CMK (cell line): Measurements from ENCODE around the gene MINDY4.

Source experiments
- DNase-seq: peaks from one replicate; pipeline ENCODE4 v3.0.0-alpha.2; 2010; ENCODE audit warnings: low read depth

MINDY4 gene

DNA sequence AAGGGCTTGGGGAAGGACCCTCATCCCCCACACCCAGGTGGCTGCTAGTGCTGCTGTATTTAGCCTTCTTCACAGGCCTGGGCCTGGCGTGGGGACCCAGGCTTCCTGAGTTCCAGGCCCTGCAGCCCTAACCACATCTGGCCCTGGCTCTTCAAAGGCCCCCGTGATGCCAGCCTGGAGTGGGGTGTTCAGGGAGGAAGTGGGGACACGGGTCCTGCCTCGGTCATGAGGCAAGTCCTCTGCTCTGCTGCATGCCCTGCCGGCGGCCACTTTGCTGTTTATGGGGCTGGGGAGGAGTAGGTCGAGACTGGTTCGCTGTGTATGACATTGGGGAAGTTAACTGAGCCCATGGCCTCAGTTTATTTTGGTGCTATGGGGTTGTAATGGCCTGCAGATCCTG, 131.9 kb downstream of the MINDY4 start:
- DNase-seq, result no peak

GRCh38 chr7:30904561-30904960, 133.3 kb downstream of the MINDY4 start:
- DNase-seq, result no peak

- no peak for DNase-seq
Observed at GRCh38 chr7:30905078-30906012, 134.1 kb downstream of the MINDY4 start.

DNA sequence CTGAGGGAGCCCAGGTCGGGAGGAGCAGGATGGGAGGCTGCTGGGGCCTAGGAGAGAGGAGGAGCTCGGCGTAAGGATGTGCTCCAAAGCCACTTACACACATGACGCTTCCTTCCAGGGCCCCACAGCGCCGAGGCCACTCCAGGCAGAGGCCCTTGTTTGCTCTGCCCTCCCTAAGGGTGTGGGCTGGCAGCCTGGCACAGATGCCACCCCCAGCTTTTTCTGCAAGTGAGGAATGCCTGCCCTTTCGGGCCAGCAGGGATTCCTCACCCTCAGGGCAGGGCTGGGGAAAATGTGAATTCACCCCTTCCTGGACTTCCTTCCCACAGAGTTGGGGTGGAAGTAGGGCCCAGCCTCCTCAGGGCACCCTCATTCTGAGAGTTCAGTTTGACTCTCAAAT, 134.8 kb downstream of the MINDY4 start:
- no peak for DNase-seq

GRCh38 chr7:30906515-30907240, 135.5 kb downstream of the MINDY4 start:
- no peak for DNase-seq

GRCh38 chr7:30907527-30908267, 136.5 kb downstream of the MINDY4 start:
- no peak for DNase-seq

GRCh38 chr7:30908681-30909080, 137.5 kb downstream of the MINDY4 start:
- DNase-seq, result no peak

DNA sequence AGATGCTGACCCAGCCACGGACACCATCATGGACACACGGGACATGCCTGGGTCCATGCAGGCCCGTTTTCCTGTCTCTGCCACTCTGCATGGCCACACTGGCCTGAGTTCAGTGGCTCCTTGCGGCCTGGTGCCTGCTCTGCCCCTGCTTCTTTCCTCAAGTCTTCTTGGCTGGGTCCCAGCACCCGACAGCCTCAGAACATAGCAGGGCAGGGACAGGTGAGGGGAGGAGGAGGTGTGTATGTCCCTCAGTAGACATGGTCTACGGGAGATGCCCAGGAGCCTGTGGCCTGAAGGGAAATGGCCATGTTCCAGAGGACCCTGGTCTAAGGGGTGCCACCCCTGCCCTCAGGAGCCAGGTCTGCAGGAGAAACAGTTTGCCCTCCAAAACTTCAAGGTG, 138.2 kb downstream of the MINDY4 start:
- no peak for DNase-seq

DNA sequence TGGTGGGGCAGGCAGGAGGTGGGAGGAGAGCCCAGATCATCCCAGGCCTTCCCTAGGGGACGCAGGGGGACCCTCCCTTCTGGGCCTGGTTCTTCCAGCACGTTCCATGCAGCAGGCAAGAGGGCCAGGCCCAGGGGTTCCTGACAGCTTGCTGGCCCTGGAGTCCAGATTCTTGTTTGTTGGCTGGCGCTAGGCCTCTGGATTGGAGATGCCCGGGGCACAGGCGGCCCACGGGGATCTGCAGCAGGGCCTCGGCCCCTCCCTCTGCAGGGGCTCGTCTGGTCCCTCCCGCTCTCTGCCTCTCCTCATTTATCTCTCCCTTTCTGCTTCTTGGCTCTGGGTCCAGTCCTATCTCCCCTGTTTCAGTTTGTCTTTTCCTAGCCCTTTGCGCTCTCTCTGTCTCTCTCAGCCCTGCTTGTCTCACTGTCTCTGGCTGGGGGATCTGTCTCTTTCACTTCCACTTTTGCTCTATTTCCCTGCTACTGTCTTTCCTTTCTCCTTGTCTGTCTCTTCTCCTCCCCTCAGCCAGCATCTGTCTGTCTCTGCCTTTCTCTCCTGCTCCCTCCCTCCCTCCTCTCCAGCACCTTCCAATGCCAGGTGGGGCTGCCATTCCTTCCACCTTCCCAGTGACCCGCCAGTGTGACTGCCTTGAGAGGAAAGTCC, 139.3 kb downstream of the MINDY4 start:
- no peak for DNase-seq

DNA sequence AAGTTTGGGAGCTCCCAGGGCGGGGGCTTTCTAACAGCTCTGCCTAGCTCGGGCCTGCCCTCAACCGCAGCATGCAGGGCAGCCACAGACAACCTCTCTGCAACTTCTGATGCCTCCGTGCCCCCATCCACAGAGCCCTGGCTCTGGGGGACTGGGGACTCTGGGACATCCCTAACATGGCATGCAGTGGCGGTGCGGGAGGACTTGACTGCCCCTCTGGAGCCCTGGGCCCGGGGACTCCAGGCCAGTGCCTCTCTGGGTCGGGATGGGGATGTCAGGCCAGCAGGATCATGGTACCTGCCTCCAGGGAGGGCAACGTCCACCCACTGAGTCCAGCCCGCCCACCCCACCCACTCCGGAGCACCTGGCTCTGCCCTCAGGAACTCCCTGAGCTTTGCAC, 139.9 kb downstream of the MINDY4 start:
- no peak for DNase-seq

GRCh38 chr7:30911561-30911969, 140.3 kb downstream of the MINDY4 start, which contains the start of gene AQP1:
AQP1 (plus strand) TSS chr7:30911853; CDS start chr7:30911910, 57 bp downstream.
- DNase-seq, result no peak

DNA sequence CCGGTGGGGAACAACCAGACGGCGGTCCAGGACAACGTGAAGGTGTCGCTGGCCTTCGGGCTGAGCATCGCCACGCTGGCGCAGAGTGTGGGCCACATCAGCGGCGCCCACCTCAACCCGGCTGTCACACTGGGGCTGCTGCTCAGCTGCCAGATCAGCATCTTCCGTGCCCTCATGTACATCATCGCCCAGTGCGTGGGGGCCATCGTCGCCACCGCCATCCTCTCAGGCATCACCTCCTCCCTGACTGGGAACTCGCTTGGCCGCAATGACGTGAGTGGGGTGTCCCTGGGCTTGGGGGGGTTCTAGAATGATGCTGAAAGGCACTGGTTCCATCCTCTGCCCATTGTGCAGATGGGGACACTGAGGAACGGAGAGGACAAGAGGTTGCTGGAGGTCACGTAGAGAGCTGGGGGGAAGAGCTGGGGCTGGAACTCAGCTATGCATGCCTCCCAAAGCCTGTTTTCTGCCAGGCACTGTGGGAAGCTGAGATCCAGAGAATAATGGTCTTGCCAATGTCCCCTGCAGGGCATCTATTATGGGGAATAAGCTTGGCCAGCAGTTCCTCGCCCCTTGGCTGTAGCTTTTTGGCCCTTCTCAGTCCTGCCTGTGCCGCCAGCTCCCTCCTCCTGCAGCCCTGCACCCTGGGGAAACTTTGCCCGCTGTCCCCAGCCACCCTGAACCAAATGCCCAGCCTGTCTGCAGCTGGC, 141.0 kb downstream of the MINDY4 start:
- no peak for DNase-seq

- no peak for DNase-seq
Observed at GRCh38 chr7:30912731-30912985, 141.4 kb downstream of the MINDY4 start.

DNA sequence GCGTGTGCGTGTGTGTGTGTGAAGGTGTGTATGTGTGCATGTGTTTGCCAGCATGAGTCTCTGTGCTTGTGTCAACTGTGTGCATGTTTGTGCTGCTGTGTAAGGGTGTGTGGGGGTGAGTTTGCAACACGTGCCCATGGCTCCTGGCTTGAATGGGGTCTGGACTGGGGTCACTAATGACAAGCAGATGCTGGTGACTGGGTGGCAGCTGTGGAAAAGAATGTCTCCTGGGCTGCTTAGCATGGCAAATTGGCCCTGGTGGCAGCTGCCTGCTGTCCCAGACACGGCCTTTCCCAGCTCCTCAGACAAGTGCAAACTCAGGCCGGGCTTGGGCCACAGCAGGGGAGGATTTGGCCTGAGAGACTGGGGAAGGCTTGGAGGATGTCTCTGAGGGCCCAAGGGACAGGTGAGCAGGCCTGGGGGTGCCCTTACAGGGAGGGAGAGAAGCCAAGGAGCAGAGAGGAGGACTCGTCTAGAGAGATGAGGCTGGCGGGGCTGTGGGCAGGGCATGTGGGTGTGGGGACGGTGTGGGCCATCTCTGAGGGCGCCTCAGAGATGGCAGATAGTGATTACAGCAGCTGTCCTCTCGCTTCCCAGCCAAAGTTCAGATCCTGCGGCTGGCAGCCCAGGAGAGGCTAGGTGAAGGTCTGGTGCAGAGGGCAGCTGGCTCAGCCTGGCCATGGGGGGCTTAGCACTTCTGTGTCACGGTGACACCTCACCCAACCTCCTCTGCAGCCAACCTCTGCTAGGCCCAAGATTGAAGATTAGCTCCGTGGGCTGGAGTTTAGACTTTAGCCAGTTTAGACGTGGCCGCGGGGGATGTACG, 142.0 kb downstream of the MINDY4 start:
- no peak for DNase-seq

- DNase-seq, result no peak
Observed at GRCh38 chr7:30913821-30914515, 142.8 kb downstream of the MINDY4 start.

DNA sequence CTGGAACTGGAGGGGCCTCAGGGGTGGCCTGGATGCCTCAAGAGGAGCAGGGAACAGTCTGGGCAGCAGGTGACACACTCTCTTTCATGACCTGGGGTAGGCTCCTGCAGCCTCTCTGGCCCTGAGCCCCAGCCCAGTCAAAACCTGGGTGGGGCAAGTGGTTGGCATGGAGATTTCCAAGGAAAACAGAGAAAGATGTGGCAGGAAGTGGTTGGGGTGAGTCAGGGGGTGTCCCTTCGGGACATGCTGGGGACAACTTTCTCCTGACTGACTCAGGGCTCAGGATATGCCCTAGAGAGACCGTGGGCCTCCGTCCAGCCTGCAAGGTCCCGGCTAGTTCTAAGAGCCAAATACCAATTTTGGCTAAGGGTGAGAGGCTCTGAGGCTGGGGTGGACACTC, 143.4 kb downstream of the MINDY4 start:
- no peak for DNase-seq

- peak; percentile 79 for DNase-seq
Observed at GRCh38 chr7:30915005-30915601, 143.9 kb downstream of the MINDY4 start.

DNA sequence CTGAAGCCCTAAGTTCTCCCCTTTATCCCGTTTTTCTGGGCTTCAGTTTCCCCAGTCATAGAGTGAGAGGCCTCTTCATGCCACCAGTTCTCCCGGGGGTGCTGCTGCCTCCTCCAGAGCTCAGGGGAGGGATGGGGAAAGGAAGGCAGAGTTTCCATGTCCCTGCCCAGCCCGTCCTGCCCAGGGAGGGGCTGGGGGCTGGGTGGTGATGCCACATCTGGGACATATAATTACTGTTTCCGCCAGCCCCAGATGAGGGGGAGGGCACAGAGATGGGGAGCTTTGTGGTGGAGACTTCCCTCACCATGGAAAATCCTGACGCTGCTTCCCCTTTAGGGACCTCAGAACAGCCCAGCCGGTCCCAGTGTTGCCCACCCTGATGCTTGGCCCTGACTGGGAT, 144.5 kb downstream of the MINDY4 start:
- no peak for DNase-seq

GRCh38 chr7:30916255-30916654, 145.0 kb downstream of the MINDY4 start:
- DNase-seq, result no peak

DNA sequence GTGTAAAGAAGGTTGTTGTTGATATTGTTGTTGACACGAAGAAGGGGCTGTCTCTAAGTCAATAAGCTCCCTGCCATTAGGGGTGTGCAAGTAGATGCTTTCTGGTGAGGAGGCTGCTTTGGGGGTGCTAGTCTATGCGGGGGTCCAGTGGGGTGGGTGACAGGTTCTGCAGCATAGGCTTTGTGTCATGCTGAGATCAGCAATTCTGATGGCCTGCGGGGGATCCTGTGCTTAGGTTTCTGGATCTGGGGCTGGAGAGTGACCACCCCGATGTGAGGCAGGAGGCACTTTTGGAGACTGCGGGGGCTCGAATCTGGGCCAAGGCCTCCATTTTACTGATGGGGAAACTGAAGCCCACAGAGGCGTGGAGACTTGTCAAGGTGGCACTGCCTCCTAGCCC, 145.6 kb downstream of the MINDY4 start:
- DNase-seq, result no peak
